ENCODE results near the gene PDZRN3. TPM values are rescaled to one million over a fixed set of nuclear protein-coding genes. Genes with fewer than 3 reads are reported as not detected.

The PDZRN3 gene
- total and polyA plus RNA-seq, 4 donors = 0.69 to 1.8 (median 0.92) TPM

- H3K4me1 ChIP-seq (ENCODE audit: control insufficient read depth in 4 of 4, insufficient read depth in 4 of 4, low read length in 3 of 4) = no peaks in the 10 kb centered on the region
- no peak overlapping the region for H3K9ac ChIP-seq (ENCODE audit: low read depth in 1 of 2, low read length in 2 of 2)
- no peak overlapping the region for H3K27ac ChIP-seq (ENCODE audit: low read depth in 1 of 2, low read length in 2 of 2)
- DNase-seq (ENCODE audit: low spot score) = no peak
- no peaks in the 10 kb centered on the region for H3K9me3 ChIP-seq (ENCODE audit: control insufficient read depth in 4 of 4, low read length in 3 of 4)
- no peaks in the 10 kb centered on the region for H3K36me3 ChIP-seq (ENCODE audit: control insufficient read depth in 4 of 4, insufficient read depth in 3 of 4, low read depth in 1 of 4, low read length in 3 of 4)
- no peak overlapping the region for H3K4me3 ChIP-seq (ENCODE audit: low read depth in 1 of 3, low read length in 3 of 3)
- TF ChIP-seq ATF3 (IDR thresholded peaks at IDR 0.05) = no peak
- no peak for TF ChIP-seq JUND (IDR thresholded peaks at IDR 0.05)
- no peak for TF ChIP-seq GABPA (IDR thresholded peaks at IDR 0.05 in 1 of 2, conservative IDR thresholded peaks at IDR 0.05 in 1 of 2)
- no peak for TF ChIP-seq SP1 (IDR thresholded peaks at IDR 0.05)
- TF ChIP-seq FOXA2 (IDR thresholded peaks at IDR 0.05) = no peak
- TF ChIP-seq YY1 (IDR thresholded peaks at IDR 0.05) = no peak
- no peaks in the 10 kb centered on the region for H3K27me3 ChIP-seq (ENCODE audit: control insufficient read depth in 4 of 4, insufficient read depth in 4 of 4, low read length in 3 of 4)
These were observed 89.6 kb downstream of the PDZRN3 start for GRCh38 chr3:73535137-73535536.

DNA sequence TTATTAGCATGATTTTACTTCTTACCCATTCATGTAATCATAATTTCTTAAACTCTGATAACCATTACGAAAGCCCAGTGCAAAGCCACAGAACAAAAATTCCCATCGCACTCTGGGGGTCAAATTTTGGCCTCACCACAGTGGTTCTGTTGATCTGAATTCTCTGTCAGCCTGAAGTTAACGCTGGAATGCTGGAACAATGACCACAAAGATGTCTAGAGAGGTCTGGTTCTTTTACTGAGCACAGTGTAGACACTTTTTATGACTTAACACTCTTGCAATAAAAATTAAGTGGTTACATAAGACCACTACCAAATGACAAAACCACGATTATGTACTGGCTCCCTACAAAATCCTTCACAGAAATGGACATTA lies 94.7 kb downstream of the PDZRN3 start:
- 73% methylated on average over 4 of the region's 4 CpGs for WGBS
- TF ChIP-seq HNF4G (IDR thresholded peaks at IDR 0.05) (no peak), YY1 (IDR thresholded peaks at IDR 0.05) (no peak), RXRA (IDR thresholded peaks at IDR 0.05) (no peak), EGR1 (IDR thresholded peaks at IDR 0.05; ENCODE audit: low read depth in 2 of 2) (no peak), HNF4A (conservative IDR thresholded peaks at IDR 0.05) (no peak), TAF1 (conservative IDR thresholded peaks at IDR 0.05) (no peak), MAX (IDR thresholded peaks at IDR 0.05) (no peak), ATF3 (IDR thresholded peaks at IDR 0.05) (no peak), SP1 (IDR thresholded peaks at IDR 0.05) (no peak), JUND (IDR thresholded peaks at IDR 0.05) (no peak), FOXA1 (IDR thresholded peaks at IDR 0.05) (no peak), GABPA (IDR thresholded peaks at IDR 0.05 in 1 of 2, conservative IDR thresholded peaks at IDR 0.05 in 1 of 2) (no peak), FOXA2 (IDR thresholded peaks at IDR 0.05) (no peak), NR2F2 (IDR thresholded peaks at IDR 0.05) (no peak), RAD21 (IDR thresholded peaks at IDR 0.05) (no peak)
- TF ChIP-seq, protein P1, sequence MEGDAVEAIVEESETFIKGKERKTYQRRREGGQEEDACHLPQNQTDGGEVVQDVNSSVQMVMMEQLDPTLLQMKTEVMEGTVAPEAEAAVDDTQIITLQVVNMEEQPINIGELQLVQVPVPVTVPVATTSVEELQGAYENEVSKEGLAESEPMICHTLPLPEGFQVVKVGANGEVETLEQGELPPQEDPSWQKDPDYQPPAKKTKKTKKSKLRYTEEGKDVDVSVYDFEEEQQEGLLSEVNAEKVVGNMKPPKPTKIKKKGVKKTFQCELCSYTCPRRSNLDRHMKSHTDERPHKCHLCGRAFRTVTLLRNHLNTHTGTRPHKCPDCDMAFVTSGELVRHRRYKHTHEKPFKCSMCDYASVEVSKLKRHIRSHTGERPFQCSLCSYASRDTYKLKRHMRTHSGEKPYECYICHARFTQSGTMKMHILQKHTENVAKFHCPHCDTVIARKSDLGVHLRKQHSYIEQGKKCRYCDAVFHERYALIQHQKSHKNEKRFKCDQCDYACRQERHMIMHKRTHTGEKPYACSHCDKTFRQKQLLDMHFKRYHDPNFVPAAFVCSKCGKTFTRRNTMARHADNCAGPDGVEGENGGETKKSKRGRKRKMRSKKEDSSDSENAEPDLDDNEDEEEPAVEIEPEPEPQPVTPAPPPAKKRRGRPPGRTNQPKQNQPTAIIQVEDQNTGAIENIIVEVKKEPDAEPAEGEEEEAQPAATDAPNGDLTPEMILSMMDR (IDR thresholded peaks at IDR 0.05; ENCODE audit: low read depth, low read length, missing input control) = no peak
- TF ChIP-seq, protein P2, sequence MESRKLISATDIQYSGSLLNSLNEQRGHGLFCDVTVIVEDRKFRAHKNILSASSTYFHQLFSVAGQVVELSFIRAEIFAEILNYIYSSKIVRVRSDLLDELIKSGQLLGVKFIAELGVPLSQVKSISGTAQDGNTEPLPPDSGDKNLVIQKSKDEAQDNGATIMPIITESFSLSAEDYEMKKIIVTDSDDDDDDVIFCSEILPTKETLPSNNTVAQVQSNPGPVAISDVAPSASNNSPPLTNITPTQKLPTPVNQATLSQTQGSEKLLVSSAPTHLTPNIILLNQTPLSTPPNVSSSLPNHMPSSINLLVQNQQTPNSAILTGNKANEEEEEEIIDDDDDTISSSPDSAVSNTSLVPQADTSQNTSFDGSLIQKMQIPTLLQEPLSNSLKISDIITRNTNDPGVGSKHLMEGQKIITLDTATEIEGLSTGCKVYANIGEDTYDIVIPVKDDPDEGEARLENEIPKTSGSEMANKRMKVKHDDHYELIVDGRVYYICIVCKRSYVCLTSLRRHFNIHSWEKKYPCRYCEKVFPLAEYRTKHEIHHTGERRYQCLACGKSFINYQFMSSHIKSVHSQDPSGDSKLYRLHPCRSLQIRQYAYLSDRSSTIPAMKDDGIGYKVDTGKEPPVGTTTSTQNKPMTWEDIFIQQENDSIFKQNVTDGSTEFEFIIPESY (IDR thresholded peaks at IDR 0.05) = no peak
- TF ChIP-seq, protein P3, sequence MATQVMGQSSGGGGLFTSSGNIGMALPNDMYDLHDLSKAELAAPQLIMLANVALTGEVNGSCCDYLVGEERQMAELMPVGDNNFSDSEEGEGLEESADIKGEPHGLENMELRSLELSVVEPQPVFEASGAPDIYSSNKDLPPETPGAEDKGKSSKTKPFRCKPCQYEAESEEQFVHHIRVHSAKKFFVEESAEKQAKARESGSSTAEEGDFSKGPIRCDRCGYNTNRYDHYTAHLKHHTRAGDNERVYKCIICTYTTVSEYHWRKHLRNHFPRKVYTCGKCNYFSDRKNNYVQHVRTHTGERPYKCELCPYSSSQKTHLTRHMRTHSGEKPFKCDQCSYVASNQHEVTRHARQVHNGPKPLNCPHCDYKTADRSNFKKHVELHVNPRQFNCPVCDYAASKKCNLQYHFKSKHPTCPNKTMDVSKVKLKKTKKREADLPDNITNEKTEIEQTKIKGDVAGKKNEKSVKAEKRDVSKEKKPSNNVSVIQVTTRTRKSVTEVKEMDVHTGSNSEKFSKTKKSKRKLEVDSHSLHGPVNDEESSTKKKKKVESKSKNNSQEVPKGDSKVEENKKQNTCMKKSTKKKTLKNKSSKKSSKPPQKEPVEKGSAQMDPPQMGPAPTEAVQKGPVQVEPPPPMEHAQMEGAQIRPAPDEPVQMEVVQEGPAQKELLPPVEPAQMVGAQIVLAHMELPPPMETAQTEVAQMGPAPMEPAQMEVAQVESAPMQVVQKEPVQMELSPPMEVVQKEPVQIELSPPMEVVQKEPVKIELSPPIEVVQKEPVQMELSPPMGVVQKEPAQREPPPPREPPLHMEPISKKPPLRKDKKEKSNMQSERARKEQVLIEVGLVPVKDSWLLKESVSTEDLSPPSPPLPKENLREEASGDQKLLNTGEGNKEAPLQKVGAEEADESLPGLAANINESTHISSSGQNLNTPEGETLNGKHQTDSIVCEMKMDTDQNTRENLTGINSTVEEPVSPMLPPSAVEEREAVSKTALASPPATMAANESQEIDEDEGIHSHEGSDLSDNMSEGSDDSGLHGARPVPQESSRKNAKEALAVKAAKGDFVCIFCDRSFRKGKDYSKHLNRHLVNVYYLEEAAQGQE (IDR thresholded peaks at IDR 0.05) = no peak
- H3K27ac ChIP-seq (ENCODE audit: low read depth in 1 of 2, low read length in 2 of 2) = no peak overlapping the region

More for the DNA sequence above, 94.7 kb downstream of the PDZRN3 start:
- Histone ChIP-seq H3K27me3 (ENCODE audit: control insufficient read depth in 4 of 4, insufficient read depth in 4 of 4, low read length in 3 of 4) (no peaks in the 10 kb centered on the region), H3K4me1 (ENCODE audit: control insufficient read depth in 4 of 4, insufficient read depth in 4 of 4, low read length in 3 of 4) (no peaks in the 10 kb centered on the region), H3K9ac (ENCODE audit: low read depth in 1 of 2, low read length in 2 of 2) (no peak overlapping the region), H3K9me3 (ENCODE audit: control insufficient read depth in 4 of 4, low read length in 3 of 4) (no peaks in the 10 kb centered on the region), H3K36me3 (ENCODE audit: control insufficient read depth in 4 of 4, insufficient read depth in 3 of 4, low read depth in 1 of 4, low read length in 3 of 4) (no peaks in the 10 kb centered on the region), H3K4me3 (ENCODE audit: low read depth in 1 of 3, low read length in 3 of 3) (no peak overlapping the region)
- DNase-seq (ENCODE audit: low spot score) = no peak
